Stimulated activated CD4-positive, alpha-beta T cell treated with anti-CD3 and anti-CD28 coated beads, Interleukin-15, amount 100 ng/mL, for 1 hour (primary cell): ENCODE measurements around the gene SAFB2.
"Not testable (repeated sequence)": the region's sequence is repeated elsewhere in the genome, so short reads cannot be mapped to it uniquely, and the experiment has no call there.

Source experiments
- DNase-seq, 2 donors: peaks; one replicate each; pipeline ENCODE4 v3.0.0-alpha.2; 2020; ENCODE audit warnings: low read depth in 1 of 2, low spot score in 1 of 2

Gene SAFB2

GRCh38 chr19:5608766-5609165 lies 13.8 kb downstream of the SAFB2 start:
- not testable (repeated sequence) for DNase-seq

GRCh38 chr19:5608291-5608690 lies 14.3 kb downstream of the SAFB2 start:
- no peak for DNase-seq

DNA sequence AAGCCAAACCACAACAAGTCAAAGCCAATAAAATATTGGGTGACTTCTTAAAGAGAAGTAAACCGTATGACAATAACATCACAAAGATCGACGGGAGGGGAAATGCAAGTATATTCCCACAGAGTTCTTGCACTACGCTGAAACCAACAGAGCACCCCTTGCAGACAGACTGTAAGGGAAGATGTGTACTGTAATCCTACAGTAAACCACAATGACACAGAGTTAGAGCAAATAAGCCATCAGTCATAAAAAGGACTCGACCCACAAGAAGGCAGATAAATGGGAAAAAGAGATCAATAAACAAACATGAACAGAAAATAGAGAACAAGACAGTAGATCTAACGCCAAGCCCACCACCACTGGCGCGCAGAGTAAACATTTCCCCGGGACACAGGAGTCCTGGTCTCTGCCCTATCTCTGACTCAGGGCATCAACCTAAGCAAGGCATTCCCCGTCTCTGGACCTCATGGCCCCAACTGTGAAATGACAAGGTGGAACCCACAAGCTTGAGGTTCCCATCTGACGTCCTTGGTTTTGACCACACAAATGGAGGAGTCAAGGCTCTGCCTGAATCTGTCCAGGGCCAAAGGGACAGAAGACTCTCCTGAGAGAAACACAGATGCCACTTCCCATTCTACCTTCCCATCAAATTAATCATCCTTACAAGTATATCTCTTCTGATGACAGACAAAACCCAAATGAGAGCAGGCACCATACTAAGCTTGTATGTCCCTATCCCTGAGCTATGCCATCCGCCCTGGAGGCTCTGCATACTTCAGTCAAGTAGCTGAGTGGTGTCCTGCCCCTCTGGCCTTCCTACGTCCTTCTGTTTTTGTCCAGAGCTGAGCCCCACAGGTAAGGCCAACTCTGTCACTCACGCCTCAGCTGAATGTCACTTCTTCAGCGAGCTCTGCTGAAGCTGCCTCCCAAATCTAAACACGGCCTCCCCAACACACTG lies 15.0 kb downstream of the SAFB2 start:
- DNase-seq, result no peak

DNA sequence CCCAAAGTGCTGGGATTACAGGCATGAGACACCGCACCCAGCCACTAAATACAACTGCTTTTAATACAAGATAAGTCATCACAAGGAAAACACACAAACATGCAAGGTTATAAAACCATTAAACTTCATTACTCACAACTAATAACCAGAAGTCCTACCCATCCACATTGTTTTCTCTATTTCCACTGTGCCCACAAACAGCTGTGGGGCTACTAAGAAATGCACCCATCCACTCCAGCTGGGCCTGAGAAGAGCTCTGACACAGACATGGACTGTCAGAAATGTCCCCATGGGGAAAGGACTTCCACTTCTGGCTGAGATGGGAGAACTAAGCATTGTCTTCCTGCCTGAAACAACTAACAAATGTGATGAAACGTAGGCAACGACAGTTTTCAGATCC lies 17.2 kb downstream of the SAFB2 start:
- no peak for DNase-seq

GRCh38 chr19:5603626-5604025 lies 18.9 kb downstream of the SAFB2 start:
- no peak for DNase-seq

- DNase-seq, result no peak
These were observed 21.8 kb downstream of the SAFB2 start for GRCh38 chr19:5600797-5601196.

DNA sequence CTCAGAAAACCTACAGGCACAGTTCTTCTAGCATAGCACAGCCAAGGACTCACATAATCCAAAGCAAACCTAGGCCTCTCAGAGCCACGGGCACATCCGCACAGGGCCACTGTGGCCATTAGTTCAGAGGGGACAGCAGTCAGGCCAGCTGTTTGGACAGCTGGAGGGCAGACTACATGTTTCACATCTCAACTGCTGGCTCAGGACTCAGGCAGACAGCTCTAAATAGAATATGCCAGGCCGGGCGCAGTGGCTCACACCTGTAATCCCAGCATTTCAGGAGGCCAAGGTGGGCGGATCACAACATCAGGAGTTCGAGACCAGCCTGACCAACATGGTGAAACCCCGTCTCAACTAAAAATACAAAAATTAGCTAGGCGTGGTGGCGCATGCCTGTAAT lies 26.8 kb downstream of the SAFB2 start:
- no peak for DNase-seq

GRCh38 chr19:5595129-5595528 lies 27.4 kb downstream of the SAFB2 start:
- no peak for DNase-seq

- DNase-seq, result no peak
These were observed 28.0 kb downstream of the SAFB2 start for GRCh38 chr19:5594521-5594950.

DNA sequence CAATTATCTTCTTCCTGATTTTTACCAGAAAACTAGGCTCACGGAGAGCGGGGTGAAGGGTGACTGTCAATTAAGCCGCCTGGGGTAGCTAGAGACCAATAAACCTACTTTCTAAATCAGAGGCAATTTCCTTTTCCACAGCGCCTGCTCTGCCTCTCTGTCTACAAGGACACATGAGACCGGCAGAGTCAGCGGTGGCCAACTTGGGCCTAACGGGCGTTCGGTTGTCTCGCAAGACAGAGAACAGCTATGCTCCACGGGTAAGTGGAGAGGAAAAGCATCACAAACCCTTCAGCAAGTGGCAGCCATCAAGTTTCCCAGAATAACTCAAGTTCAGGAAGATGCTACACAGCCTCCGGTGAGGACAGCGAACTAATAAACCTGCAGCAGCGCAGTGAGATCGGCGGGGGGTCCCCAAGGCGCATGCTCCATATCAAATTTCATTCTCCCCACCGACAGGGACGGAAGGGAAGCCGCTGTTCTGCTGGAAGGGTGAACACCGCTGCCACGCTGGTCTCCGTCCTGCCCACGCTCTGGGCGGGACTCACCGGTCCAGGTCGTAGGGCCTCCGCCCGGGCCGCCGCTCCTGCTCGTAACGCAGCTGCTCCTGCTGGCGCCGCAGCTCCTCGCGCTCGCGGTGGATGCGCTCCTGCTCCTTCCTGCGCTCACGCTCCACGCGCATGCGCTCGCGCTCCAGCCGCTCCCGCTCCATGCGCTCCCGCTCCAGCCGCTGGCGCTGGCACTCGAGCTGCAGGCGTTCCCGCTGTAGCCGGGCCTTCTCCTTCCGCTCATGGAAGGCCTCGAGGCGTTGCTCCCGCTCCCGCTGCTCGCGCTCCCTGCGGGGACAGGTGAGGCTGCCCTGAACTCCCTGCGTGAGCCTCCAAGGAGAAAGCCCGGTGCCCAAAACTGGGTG lies 29.0 kb downstream of the SAFB2 start:
- no peak for DNase-seq

GRCh38 chr19:5592531-5593342 lies 29.8 kb downstream of the SAFB2 start:
- DNase-seq, result no peak

DNA sequence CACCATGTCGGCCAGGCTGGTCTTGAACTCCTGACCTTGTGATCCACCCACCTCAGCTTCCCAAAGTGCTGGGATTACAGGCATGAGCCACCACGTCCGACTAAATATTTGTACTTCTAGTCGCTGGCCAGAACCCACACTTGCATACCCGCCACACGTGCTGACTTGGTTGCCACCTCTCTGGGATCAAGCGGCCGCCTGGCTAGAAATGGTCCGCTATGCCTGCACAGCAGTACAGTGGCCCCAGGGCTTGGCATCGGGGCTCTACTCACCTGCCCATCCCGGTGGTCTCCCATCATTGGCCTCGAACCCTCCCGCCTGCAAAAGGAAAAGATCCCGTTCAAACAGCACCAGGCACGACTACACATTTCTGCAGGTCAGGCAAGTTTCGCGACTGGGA lies 31.1 kb downstream of the SAFB2 start:
- no peak for DNase-seq

GRCh38 chr19:5590865-5591154 lies 31.8 kb downstream of the SAFB2 start:
- DNase-seq, result no peak

GRCh38 chr19:5590151-5590864 lies 32.3 kb downstream of the SAFB2 start:
- no peak for DNase-seq

- DNase-seq, result no peak
These were observed 33.5 kb downstream of the SAFB2 start for GRCh38 chr19:5588906-5589676.

- DNase-seq, result no peak
These were observed 34.1 kb downstream of the SAFB2 start for GRCh38 chr19:5588441-5588840.

- no peak for DNase-seq
These were observed 34.9 kb downstream of the SAFB2 start for GRCh38 chr19:5587661-5588060.

DNA sequence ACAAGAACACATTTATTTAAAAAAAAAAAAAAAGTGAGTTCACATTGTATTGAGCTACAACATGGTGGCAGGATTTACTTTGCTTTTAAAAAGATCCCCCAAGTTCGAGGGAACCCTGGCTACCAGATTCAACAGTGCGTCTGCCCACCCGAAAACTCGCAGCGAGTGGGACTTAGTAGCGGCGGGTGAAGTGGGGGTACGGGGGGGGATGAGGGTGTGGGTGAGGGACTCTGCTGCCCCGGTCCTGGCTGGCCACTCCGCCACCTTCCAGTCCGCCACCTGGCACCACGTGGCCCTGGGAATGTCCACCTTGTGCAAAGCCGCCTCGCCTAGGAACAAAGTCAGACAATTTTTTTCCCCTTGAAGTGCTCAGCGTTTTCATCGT lies 35.5 kb downstream of the SAFB2 start:
- no peak for DNase-seq

DNA sequence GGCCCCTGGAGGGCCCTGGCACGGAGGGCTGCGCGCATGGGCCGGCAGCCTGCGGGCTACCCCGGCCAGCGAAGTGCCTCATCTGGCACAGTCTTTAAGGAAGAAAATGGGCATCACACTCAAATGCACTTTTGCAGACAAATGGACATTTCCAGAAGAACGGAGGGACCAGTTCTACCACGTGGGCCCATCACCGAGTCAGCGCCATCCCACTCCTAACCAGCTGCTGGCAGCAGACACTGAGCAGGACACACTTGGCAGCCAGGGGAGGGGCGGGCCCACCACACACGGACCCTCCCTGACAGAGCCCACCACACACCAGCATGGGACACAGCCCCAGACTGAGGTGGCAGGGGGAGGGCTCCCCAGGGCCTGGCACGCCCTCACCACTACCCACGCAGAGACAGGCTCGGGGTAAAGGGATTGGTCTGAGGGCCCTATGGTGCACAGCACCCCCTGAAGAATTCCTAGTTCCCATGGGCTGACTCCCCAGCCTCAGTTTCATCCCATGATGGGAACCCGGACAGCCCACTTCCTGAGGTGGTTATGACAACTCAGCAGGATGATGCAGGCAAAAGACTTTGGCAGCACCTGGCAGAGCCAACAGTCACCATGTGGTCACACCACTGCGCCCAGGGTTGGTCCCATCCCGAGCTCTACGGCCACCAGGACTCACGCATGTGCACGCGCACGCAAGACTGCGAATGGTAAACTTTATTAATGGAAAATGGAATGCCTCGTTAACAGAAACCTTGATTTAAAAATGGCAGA lies 36.1 kb downstream of the SAFB2 start:
- DNase-seq, result no peak
